Esophagus muscularis mucosa (tissue), 4 donors: Measurements from ENCODE around the gene PTPRD.

Source experiments
- CTCF ChIP-seq, 3 experiments: fragments of 200-600 bp in 2 of 3; fragments of 450-650 bp in 1 of 3; sonication (generic) in 2 of 3; IDR thresholded peaks; one replicate each; pipeline ENCODE4 v1.5.1; 2017 to 2019; ENCODE audit warnings: antibody characterized with exemption in 3 of 3, mild to moderate bottlenecking in 2 of 3, moderate library complexity in 1 of 3
- EP300 ChIP-seq: sonication (generic); formaldehyde crosslinking; IDR thresholded peaks from one replicate; pipeline ENCODE4 v1.6.1; 2017; ENCODE audit warnings: antibody characterized with exemption
- POLR2A ChIP-seq: fragments of 450-650 bp; IDR thresholded peaks from one replicate; pipeline ENCODE4 v1.6.1; 2017; ENCODE audit warnings: antibody characterized with exemption, moderate library complexity, mild to moderate bottlenecking, low read depth
- POLR2AphosphoS5 ChIP-seq, 2 donors: sonication (generic); formaldehyde crosslinking; IDR thresholded peaks; one replicate each; pipeline ENCODE4 v1.6.1; 2017; ENCODE audit warnings: antibody characterized with exemption in 2 of 2

GRCh38 chr9:9002826-9003583 lies 1609.8 kb downstream of the PTPRD start:
- no peak for TF ChIP-seq CTCF (IDR thresholded peaks at IDR 0.05)
- TF ChIP-seq POLR2AphosphoS5 (IDR thresholded peaks at IDR 0.05): no peak
- TF ChIP-seq EP300: no peak
- no peak for TF ChIP-seq POLR2A
